GM19397 (cell line): ENCODE results near the gene ENTPD6.
"Not testable (repeated sequence)": the region's sequence is repeated elsewhere in the genome, so short reads cannot be mapped to it uniquely, and the experiment has no call there.

Experiments used
- ATAC-seq: cut with Tn5 transposase; IDR thresholded peaks from one replicate; pipeline ENCODE4 v1.9.1; 2021; ENCODE audit warnings: mild to moderate bottlenecking, moderate library complexity; ENCODE audit not compliant: unreplicated experiment

Gene ENTPD6

GRCh38 chr20:25223179-25223661 is 27.7 kb downstream of the ENTPD6 start:
- no peak for ATAC-seq

GRCh38 chr20:25223765-25224720 is 28.5 kb downstream of the ENTPD6 start:
- no peak for ATAC-seq

- ATAC-seq: no peak
Measured at GRCh38 chr20:25224941-25225340, 29.4 kb downstream of the ENTPD6 start.

GRCh38 chr20:25225642-25226432 is 30.3 kb downstream of the ENTPD6 start:
- no peak for ATAC-seq

GRCh38 chr20:25226433-25227316 is 31.2 kb downstream of the ENTPD6 start:
- no peak for ATAC-seq

GRCh38 chr20:25227317-25227831 is 31.9 kb downstream of the ENTPD6 start:
- ATAC-seq: no peak

GRCh38 chr20:25229486-25230165 is 34.1 kb downstream of the ENTPD6 start:
- no peak for ATAC-seq

GRCh38 chr20:25230166-25230831 is 34.8 kb downstream of the ENTPD6 start:
- peak; percentile 83 for ATAC-seq

GRCh38 chr20:25233016-25233772 is 37.7 kb downstream of the ENTPD6 start:
- ATAC-seq: no peak

- ATAC-seq: not testable (repeated sequence)
Measured at GRCh38 chr20:25234009-25234849, 38.7 kb downstream of the ENTPD6 start.

GRCh38 chr20:25236450-25237304 is 41.2 kb downstream of the ENTPD6 start:
- no peak for ATAC-seq

- no peak for ATAC-seq
Measured at GRCh38 chr20:25237610-25238318, 42.3 kb downstream of the ENTPD6 start.

- no peak for ATAC-seq
Measured at GRCh38 chr20:25238319-25239037, 43.0 kb downstream of the ENTPD6 start.

- no peak for ATAC-seq
Measured at GRCh38 chr20:25239387-25240370, 44.2 kb downstream of the ENTPD6 start.
